T47D (cell line): Measurements from ENCODE around the gene MUSK.

Experiments used
- DNase-seq, 2 experiments: peaks; one replicate each; pipeline versions ENCODE4 v3.0.0 to v3.0.0-alpha.2; 2011 to 2012; ENCODE audit warnings: low read depth in 1 of 2, low spot score in 1 of 2
- JUND ChIP-seq: IDR thresholded peaks from 2 replicates; pipeline ENCODE4 v1.6.1; 2012; ENCODE audit warnings: low read depth
- in situ Hi-C: cut with HindIII; loops from 2 replicates; pipeline ENCODE4 v1.10.0; 2016; ENCODE audit warnings: low sequenced_read_pairs, low pct_unique_long_range_greater_than_20kb

The MUSK gene

GRCh38 chr9:110668570-110669167 lies at the start of gene MUSK:
Gene MUSK (plus strand): TSS chr9:110668791. CDS start chr9:110668905, 114 bp downstream.
- no peak for DNase-seq
- no peak for TF ChIP-seq JUND
- in situ Hi-C loops = no loop called here

DNA sequence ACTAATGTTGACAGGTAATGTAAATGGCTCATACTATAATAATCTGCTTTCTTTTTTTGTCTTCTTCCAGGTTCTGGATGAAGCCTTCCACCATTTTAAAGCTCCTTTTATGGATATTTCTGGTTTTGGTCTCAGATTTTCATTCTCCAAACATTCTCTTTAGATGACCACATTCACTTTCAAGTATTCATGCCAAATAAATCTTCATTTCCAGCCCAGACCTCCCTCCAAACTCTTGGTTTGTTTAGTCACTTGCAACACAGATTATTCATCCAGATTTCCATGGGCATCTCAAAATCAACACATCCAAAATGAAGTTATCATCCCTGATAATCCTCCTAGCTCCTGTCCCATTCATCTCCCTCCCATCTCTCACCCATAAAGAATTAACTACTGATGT lies 48.8 kb upstream of the MUSK start:
- in situ Hi-C loops = no loop called here

DNA sequence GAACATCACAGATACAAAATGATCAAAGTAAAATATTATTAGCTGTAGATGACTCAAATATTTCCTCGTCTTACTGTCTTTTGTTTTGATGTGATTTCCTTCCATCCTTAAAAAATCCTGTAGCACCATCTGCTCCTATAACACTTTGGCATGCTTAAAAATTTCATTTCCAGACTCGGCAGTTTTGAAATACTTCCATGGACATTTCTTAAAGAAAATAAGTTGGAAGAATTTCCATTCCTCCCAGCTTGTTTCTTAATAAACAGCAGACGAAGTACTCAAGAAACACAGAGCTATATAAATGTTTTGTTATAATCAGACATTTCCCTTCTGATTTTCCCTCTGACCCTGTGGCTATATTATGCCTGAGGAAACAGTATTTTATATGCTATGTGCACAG lies 47.9 kb upstream of the MUSK start:
- no peak for TF ChIP-seq JUND
- DNase-seq = no peak
- in situ Hi-C loops = no loop called here

More for the DNA sequence above, 48.8 kb upstream of the MUSK start:
- no peak for DNase-seq
- TF ChIP-seq JUND = no peak

- in situ Hi-C loops = no loop called here
- DNase-seq = no peak
Measured at GRCh38 chr9:110622368-110622767, 46.2 kb upstream of the MUSK start.

DNA sequence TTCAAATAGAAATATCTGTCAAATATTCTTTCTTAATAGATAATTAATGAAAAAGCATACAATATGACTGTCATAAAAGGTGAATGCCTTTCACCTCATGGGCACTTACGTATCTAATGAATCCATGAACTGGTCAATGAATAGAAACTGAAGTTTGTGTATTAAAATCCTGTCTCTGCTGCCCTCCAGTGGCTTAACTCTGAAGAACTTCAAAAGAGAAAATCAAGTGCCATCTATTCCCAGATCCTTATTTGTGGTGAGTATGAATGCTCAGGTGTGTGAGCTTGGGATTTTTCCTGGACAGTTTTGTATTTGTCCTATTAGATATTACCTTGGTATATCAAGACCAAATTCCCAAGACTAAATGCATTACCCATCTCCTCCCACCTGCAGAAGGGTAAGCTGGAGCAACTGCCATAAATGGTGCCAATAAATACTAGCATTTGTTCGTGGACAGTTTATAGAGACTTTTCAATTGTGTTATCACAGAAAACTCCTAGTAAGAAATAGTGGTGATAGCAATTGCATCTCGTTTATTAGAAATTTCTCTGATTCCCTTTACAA lies 45.0 kb upstream of the MUSK start:
- TF ChIP-seq JUND = no peak
- in situ Hi-C loops = no loop called here
- peak; percentile 52 to 84 for DNase-seq

More at GRCh38 chr9:110622368-110622767, 46.2 kb upstream of the MUSK start:
- no peak for TF ChIP-seq JUND

GRCh38 chr9:110626101-110626829 lies 42.3 kb upstream of the MUSK start:
- TF ChIP-seq JUND = no peak
- no peak for DNase-seq
- in situ Hi-C loops = no loop called here

DNA sequence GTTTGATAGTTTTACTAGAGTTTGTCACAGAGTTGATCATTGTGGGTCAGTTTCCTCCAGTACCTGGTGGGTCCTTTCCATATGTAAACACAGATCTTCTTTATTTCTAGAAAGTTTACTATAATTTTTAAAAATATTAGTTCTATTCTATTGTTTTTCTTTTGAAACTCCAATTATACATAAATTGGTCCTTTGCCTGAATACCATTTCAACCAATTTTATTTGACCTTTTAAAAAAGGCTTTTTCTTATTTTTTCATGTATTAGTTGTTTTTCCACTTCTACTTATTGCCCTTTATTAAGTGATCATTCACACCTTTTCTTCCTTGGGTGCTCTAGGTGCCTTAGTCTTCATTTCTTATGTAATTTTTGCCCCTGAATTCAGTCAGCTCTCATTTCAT lies 33.0 kb upstream of the MUSK start:
- in situ Hi-C loops = no loop called here
- TF ChIP-seq JUND = no peak
- no peak for DNase-seq

- TF ChIP-seq JUND = no peak
- peak in 1 of 2 experiments; percentile 64 for DNase-seq
- in situ Hi-C loops = no loop called here
Measured at GRCh38 chr9:110638381-110638954, 30.1 kb upstream of the MUSK start.

GRCh38 chr9:110640736-110641135 lies 27.9 kb upstream of the MUSK start:
- no peak for DNase-seq
- no peak for TF ChIP-seq JUND
- in situ Hi-C loops = no loop called here

GRCh38 chr9:110641293-110641692 lies 27.3 kb upstream of the MUSK start:
- no peak for TF ChIP-seq JUND
- in situ Hi-C loops = no loop called here
- DNase-seq = no peak

- in situ Hi-C loops = no loop called here
- no peak for DNase-seq
- TF ChIP-seq JUND = no peak
Measured at GRCh38 chr9:110648696-110649095, 19.9 kb upstream of the MUSK start.

DNA sequence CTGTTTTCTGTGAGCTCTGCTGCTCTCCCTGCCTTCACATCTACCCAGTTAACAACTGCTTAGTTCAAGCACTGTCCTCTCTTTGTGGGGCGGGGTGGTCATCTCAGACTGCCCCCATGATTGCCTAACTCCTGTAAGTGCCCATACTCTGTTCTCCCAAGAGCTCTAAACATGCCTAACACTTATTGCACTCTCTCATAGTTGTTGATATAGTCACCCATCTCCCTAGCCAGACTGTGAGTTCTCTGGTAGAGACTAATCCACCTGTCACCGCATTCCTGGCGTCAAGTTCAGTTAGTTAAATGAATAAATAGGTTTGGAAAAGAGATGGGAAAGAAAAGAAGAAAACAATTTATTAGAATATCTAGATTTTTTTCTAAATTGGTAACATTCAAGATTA lies 18.3 kb upstream of the MUSK start:
- no peak for DNase-seq
- no peak for TF ChIP-seq JUND
- in situ Hi-C loops = no loop called here

GRCh38 chr9:110650991-110651411 lies 17.6 kb upstream of the MUSK start:
- DNase-seq = no peak
- TF ChIP-seq JUND = no peak
- in situ Hi-C loops = no loop called here
